OCI-LY3 (cell line): Measurements from ENCODE around the gene OR1K1.

Source experiments
- H2AFZ ChIP-seq: fragments of 200-600, 300-600 bp; shearing (Covaris generic); 2 replicates; pipeline ENCODE4 v1.6.0; 2014; ENCODE audit warnings: antibody characterized with exemption, low read depth, low read length
- H3K27ac ChIP-seq: fragments of 200-600, 300-600 bp; sonication (generic); 2 replicates; pipeline ENCODE4 v1.5.1; 2014; ENCODE audit warnings: mild to moderate bottlenecking, low read length, moderate library complexity, mixed read lengths
- H3K27me3 ChIP-seq: fragments of 200-600, 300-600 bp; sonication (generic); 2 replicates; pipeline ENCODE4 v1.6.1; 2014; ENCODE audit warnings: low read depth, low read length, mixed read lengths
- H3K36me3 ChIP-seq: fragments of 200-600, 300-600 bp; sonication (generic); replicated peaks from 2 replicates; pipeline ENCODE3; 2014; ENCODE audit warnings: low read depth, low read length, mixed read lengths
- H3K4me1 ChIP-seq: fragments of 300-600, 200-600 bp; sonication (generic); 2 replicates; pipeline ENCODE4 v1.6.1; 2014; ENCODE audit warnings: low read length, mixed read lengths
- H3K4me2 ChIP-seq: fragments of 200-600, 300-600 bp; sonication (generic); 2 replicates; pipeline ENCODE4 v1.6.1; 2014; ENCODE audit warnings: low read length, mixed read lengths
- H3K4me3 ChIP-seq: fragments of 300-600, 200-600 bp; sonication (generic); 2 replicates; pipeline ENCODE4 v1.5.1; 2014; ENCODE audit warnings: antibody characterized with exemption, mild to moderate bottlenecking, low read length, moderate library complexity
- H3K79me2 ChIP-seq: fragments of 300-600, 200-600 bp; shearing (Covaris generic); 2 replicates; pipeline ENCODE4 v1.6.1; 2014; ENCODE audit warnings: mild to moderate bottlenecking, low read length, mixed read lengths
- H3K9ac ChIP-seq: fragments of 300-600, 200-600 bp; shearing (Covaris generic); 2 replicates; pipeline ENCODE4 v1.6.0; 2014; ENCODE audit warnings: mild to moderate bottlenecking, low read length, moderate library complexity
- H3K9me3 ChIP-seq: fragments of 200-600, 300-600 bp; shearing (Covaris generic); 2 replicates; pipeline ENCODE4 v1.6.1; 2014; ENCODE audit warnings: low read length, mixed read lengths; ENCODE audit not compliant: insufficient read depth
- H4K20me1 ChIP-seq: fragments of 200-600, 300-600 bp; sonication (generic); 2 replicates; pipeline ENCODE4 v1.6.1; 2016; ENCODE audit warnings: low read length, mixed read lengths; ENCODE audit not compliant: insufficient read depth
- EZH2phosphoT487 ChIP-seq: fragments of 200-600 bp; shearing (Covaris generic); IDR thresholded peaks from 2 replicates; pipeline ENCODE4 v1.6.1; 2018; ENCODE audit warnings: antibody characterized with exemption, mixed run types, low read depth
- TF ChIP-seq, protein P1 (sequence below): fragments of 200-600, 300-600 bp; sonication (generic); IDR thresholded peaks from 2 replicates; pipeline ENCODE4 v1.5.1; 2014; ENCODE audit warnings: antibody characterized with exemption, low read length, low read depth

The OR1K1 gene

DNA sequence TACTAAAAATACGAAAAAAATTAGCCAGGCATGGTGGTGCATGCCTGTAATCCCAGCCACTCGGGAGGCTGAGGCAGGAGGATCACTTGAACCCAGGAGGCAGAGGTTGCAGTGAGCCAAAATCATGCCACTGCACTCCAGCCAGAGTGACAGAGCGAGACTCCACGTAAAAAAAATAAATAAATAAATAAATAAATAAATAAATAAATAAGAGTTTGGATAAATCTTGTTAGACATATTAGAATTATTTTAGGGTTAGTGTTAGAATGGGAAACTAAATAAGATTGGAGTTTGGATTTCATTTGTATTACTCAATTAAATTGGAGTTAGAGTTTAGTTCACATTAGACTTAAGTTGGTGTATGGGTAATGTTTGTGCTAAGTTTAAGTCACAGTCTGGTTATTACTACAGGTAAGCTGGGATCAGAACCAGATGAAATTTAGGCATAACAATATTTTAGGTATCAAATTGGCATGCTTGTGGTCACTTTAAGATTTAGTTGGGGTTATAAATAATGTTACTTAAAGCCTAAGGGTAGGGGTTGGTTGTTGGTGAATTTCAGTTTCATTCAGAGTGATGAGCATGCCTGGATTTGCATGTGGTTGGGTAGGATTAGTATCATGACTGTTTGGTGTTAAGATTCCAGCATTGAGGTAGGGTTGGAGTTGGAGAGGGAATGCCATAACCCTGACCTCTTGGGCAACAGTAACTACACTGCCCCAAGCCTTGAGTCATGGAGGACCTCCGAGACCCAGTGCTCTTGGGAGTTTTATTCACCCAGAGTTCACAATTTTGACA, 7.9 kb upstream of the OR1K1 start:
- Histone ChIP-seq H3K36me3 (no peaks in the 10 kb centered on the region), H3K27ac (no peak overlapping the region), H4K20me1 (no peaks in the 10 kb centered on the region), H3K9ac (no peak overlapping the region), H3K9me3 (no peaks in the 10 kb centered on the region), H3K27me3 (no peaks in the 10 kb centered on the region), H3K79me2 (no peaks in the 10 kb centered on the region), H3K4me2 (peak overlapping the region; percentile 20; the same call in 1 of the 2 replicates), H3K4me1 (peaks cover 9% of the 10 kb centered on the region; the same call in 1 of the 2 replicates), H2AFZ (no peak overlapping the region), H3K4me3 (no peak overlapping the region)
- TF ChIP-seq, protein P1, sequence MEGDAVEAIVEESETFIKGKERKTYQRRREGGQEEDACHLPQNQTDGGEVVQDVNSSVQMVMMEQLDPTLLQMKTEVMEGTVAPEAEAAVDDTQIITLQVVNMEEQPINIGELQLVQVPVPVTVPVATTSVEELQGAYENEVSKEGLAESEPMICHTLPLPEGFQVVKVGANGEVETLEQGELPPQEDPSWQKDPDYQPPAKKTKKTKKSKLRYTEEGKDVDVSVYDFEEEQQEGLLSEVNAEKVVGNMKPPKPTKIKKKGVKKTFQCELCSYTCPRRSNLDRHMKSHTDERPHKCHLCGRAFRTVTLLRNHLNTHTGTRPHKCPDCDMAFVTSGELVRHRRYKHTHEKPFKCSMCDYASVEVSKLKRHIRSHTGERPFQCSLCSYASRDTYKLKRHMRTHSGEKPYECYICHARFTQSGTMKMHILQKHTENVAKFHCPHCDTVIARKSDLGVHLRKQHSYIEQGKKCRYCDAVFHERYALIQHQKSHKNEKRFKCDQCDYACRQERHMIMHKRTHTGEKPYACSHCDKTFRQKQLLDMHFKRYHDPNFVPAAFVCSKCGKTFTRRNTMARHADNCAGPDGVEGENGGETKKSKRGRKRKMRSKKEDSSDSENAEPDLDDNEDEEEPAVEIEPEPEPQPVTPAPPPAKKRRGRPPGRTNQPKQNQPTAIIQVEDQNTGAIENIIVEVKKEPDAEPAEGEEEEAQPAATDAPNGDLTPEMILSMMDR = no peak
- TF ChIP-seq EZH2phosphoT487 = no peak

DNA sequence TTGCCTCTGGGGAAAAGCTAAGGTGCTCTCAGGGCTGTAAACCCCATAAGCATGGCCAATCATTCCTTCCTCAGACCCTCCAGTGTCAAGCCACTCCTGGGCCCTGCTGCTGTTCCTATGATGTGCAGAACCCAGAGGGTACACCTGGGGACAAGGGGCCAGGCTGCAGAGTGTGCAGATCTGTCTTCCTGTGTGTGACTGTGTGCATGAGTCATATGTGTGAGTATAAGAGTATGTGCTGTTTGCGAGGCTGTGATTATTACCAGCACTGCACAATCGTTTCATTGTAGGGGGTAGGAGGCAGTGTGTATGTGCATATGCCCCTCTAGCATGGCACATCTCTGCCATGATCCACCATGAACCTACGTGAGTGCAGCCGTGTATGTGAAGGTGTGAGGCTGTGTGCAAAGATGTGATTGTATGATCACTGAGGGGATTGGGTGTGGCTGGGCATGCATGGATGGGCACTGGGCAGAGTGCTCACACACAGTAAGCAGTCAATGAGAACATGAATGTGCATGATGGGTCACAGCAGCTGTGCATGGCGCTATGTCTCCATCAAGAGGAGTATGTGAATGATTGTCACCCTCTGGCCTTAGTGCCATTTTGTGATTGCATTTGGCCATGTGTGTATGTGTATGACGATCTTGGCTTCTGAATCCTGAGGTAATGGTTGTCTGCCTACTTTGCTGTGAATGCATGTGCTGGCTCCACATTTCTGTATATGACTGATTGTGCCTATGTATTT, 2.4 kb upstream of the OR1K1 start:
- Histone ChIP-seq H3K4me3 (no peak overlapping the region), H3K79me2 (no peaks in the 10 kb centered on the region), H3K9ac (no peak overlapping the region), H3K4me1 (peaks cover 1% of the 10 kb centered on the region; the same call in 1 of the 2 replicates), H3K36me3 (no peaks in the 10 kb centered on the region), H3K4me2 (no peak overlapping the region), H2AFZ (no peak overlapping the region), H3K27ac (no peak overlapping the region), H3K9me3 (no peaks in the 10 kb centered on the region), H4K20me1 (no peaks in the 10 kb centered on the region), H3K27me3 (no peaks in the 10 kb centered on the region)
- TF ChIP-seq, protein P1 = no peak
- TF ChIP-seq EZH2phosphoT487 = no peak

DNA sequence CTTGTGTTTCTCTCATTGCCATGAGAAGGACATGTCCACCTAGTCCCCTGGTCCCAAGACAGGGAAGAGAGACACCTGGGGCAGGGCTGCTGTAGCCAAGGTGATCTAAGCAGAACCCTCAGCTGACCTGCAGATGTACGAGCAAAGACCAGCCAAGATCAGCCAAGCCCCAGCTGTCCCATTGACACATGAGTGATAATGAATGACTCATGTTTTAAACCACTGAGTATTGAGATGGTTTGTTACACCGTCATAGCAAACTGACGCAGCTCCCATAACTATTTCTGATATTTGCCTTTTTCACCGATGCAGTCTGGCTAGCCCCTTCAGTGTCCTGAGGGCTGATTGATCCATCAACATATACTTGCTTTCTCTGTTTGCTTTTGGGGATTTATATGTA, 6.7 kb downstream of the OR1K1 start:
- Histone ChIP-seq H3K9me3 (no peaks in the 10 kb centered on the region), H3K27ac (no peak overlapping the region), H3K4me2 (no peak overlapping the region), H3K4me1 (no peaks in the 10 kb centered on the region), H3K36me3 (no peaks in the 10 kb centered on the region), H3K27me3 (no peaks in the 10 kb centered on the region), H3K79me2 (no peaks in the 10 kb centered on the region), H2AFZ (no peak overlapping the region), H3K4me3 (no peak overlapping the region), H4K20me1 (no peaks in the 10 kb centered on the region), H3K9ac (no peak overlapping the region)
- TF ChIP-seq, protein P1 = no peak
- no peak for TF ChIP-seq EZH2phosphoT487

DNA sequence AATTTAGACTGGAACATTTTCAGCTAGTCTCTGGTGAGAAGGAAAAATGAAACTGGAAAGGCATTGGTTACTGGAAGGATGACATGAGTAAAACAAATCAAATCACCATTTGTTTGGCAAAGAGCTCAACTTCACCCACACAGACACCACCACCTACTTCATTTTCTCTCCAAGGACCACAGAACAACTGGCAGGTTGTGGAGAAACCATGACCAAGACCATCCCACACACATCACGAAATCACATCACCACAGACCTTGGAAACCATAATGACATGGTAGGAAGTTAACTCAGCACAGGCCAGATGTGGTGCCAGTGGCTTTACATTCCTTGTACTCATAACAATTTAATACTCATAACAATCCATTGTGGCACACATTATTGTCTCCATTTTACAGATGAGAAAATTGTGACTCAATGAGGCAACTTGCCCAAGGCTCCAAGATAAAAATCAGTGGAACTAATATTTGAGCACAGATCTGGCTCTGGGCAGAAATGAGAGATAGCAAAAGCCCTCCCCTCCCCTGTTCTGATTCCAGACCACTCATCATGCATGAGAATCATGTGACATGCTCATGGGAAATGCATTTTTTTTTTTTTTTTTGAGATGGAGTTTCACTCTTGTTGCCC, 7.5 kb downstream of the OR1K1 start:
- no peak for TF ChIP-seq EZH2phosphoT487
- H4K20me1 ChIP-seq = no peaks in the 10 kb centered on the region
- H3K27ac ChIP-seq = no peak overlapping the region
- H3K4me1 ChIP-seq = no peaks in the 10 kb centered on the region
- no peaks in the 10 kb centered on the region for H3K9me3 ChIP-seq
- no peaks in the 10 kb centered on the region for H3K27me3 ChIP-seq
- H3K4me2 ChIP-seq = no peak overlapping the region
- H3K36me3 ChIP-seq = no peaks in the 10 kb centered on the region
- no peak overlapping the region for H3K4me3 ChIP-seq
- H3K9ac ChIP-seq = no peak overlapping the region
- H2AFZ ChIP-seq = no peak overlapping the region
- no peaks in the 10 kb centered on the region for H3K79me2 ChIP-seq
